Fibroblast of lung (primary cell): Measurements from ENCODE around the gene ACCS. TPM values are rescaled to one million over a fixed set of nuclear protein-coding genes. Genes with fewer than 3 reads are reported as not detected.

Experiments used
- DNase-seq, 2 donors: peaks; one replicate each; pipeline versions ENCODE4 v3.0.0 to v3.0.0-alpha.2; 2010; ENCODE audit warnings: low read depth in 2 of 2
- H2AFZ ChIP-seq: 2 replicates; pipeline ENCODE4 v1.5.1; 2012; ENCODE audit warnings: low read length, control low read depth, inconsistent platforms
- H3K27ac ChIP-seq: 2 replicates; pipeline ENCODE4 v1.5.1; 2011; ENCODE audit warnings: low read length, control low read depth; ENCODE audit not compliant: insufficient read depth
- H3K27me3 ChIP-seq: 2 replicates; pipeline ENCODE4 v1.5.1; 2011; ENCODE audit warnings: mild to moderate bottlenecking, low read length; ENCODE audit not compliant: control insufficient read depth, insufficient read depth
- H3K36me3 ChIP-seq: 2 replicates; pipeline ENCODE4 v1.5.1; 2011; ENCODE audit warnings: low read length; ENCODE audit not compliant: control insufficient read depth, insufficient read depth
- H3K4me1 ChIP-seq: 2 replicates; pipeline ENCODE4 v1.5.1; 2011; ENCODE audit warnings: low read length; ENCODE audit not compliant: control insufficient read depth, insufficient read depth; ENCODE audit errors: extremely low read depth
- H3K4me2 ChIP-seq: 2 replicates; pipeline ENCODE4 v1.5.1; 2011; ENCODE audit warnings: low read length, control low read depth; ENCODE audit not compliant: insufficient read depth; ENCODE audit errors: extremely low read depth
- H3K4me3 ChIP-seq, 4 experiments: fragments of 200-600 bp in 1 of 4; sonication (generic) in 1 of 4; replicated peaks in 1 of 4; 2 replicates each; pipeline ENCODE4 v1.5.1; 2011 to 2016; ENCODE audit warnings: low read length in 4 of 4, low read depth in 3 of 4, mild to moderate bottlenecking in 3 of 4, control low read depth in 2 of 4, inconsistent platforms in 1 of 4, mixed read lengths in 1 of 4; ENCODE audit not compliant: insufficient read depth in 1 of 4; ENCODE audit errors: control extremely low read depth in 1 of 4
- H3K79me2 ChIP-seq: 2 replicates; pipeline ENCODE4 v1.5.1; 2012; ENCODE audit warnings: mild to moderate bottlenecking, low read length, inconsistent platforms; ENCODE audit not compliant: control insufficient read depth, insufficient read depth
- H3K9ac ChIP-seq: 2 replicates; pipeline ENCODE4 v1.5.1; 2011; ENCODE audit warnings: mild to moderate bottlenecking, low read length, control low read depth; ENCODE audit not compliant: insufficient read depth
- H3K9me3 ChIP-seq: 2 replicates; pipeline ENCODE4 v1.5.1; 2012; ENCODE audit warnings: low read depth, low read length; ENCODE audit not compliant: control insufficient read depth, insufficient read depth
- H4K20me1 ChIP-seq: 2 replicates; pipeline ENCODE4 v1.5.1; 2011; ENCODE audit warnings: low read length; ENCODE audit not compliant: control insufficient read depth, insufficient read depth; ENCODE audit errors: extremely low read depth
- CTCF ChIP-seq, 2 donors: IDR thresholded peaks in 1 of 2; conservative IDR thresholded peaks in 1 of 2; 1 replicate in 1 of 2; 2 replicates in 1 of 2; pipeline ENCODE4 v1.5.1; 2011 to 2012; ENCODE audit warnings: low read length in 2 of 2, control low read depth in 1 of 2, inconsistent platforms in 1 of 2, low read depth in 1 of 2, mild to moderate bottlenecking in 1 of 2
- EZH2 ChIP-seq: IDR thresholded peaks from 2 replicates; pipeline ENCODE4 v1.5.1; 2012; ENCODE audit warnings: low read length, control low read depth, mild to moderate bottlenecking; ENCODE audit errors: missing control alignments
- polyA plus RNA-seq, 2 donors: library from polyadenylated mRNA; depleted of rRNA in 1 of 2; stranded (reverse) in 1 of 2; unstranded in 1 of 2; fragments of >200 nt; gene quantifications; 2 replicates each; pipeline ENCODE4 v1.2.1, GENCODE V29; 2011 to 2012; ENCODE audit warnings: missing spikeins in 1 of 2
- total RNA-seq: library from RNA; depleted of rRNA; stranded (reverse); fragments of >200 nt; gene quantifications from 2 replicates; pipeline ENCODE4 v1.2.1, GENCODE V29; 2014

ACCS gene
- total and polyA plus RNA-seq, 2 donors (not counting 1 experiment from before 2014, with no cell fraction given) = 13.7 to 14.2 TPM

- Histone ChIP-seq H3K27me3 (peaks cover 4% of the 10 kb centered on the region), H2AFZ (no peak overlapping the region), H3K27ac (no peak overlapping the region), H3K9ac (no peak overlapping the region), H3K36me3 (no peaks in the 10 kb centered on the region), H3K4me1 (no peaks in the 10 kb centered on the region), H4K20me1 (no peaks in the 10 kb centered on the region), H3K4me3 (no peak overlapping the region), H3K79me2 (no peaks in the 10 kb centered on the region), H3K9me3 (no peaks in the 10 kb centered on the region), H3K4me2 (no peak overlapping the region)
- TF ChIP-seq CTCF (conservative IDR thresholded peaks at IDR 0.05 in 1 of 2, IDR thresholded peaks at IDR 0.05 in 1 of 2; ENCODE audit: low read depth in 1 of 2, low read length in 2 of 2) (no peak), EZH2 (no peak)
- DNase-seq = no peak
Observed at GRCh38 chr11:44046182-44046581, 19.9 kb upstream of the ACCS start.

DNA sequence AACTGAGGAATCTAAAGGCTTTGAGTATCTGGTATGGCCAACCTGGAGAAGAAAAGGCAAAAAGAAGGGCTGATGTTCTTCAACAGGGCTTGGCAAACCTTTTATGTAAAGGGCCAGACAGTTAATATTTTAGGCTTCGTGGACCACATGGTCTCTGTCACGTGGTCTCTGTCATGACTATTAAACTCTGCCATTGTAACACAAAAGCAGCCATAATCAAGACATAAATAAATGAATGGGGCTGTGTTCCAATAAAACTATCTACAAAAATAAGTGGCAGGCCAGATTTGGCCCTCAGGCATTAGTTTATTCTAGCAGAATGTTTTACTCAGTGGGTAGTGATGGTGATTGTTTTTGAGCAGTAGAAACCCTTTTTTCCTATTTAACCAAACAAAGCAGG lies 18.8 kb upstream of the ACCS start:
- no peak overlapping the region for H2AFZ ChIP-seq
- DNase-seq = no peak
- no peak overlapping the region for H3K27ac ChIP-seq
- H3K4me2 ChIP-seq = no peak overlapping the region
- no peaks in the 10 kb centered on the region for H4K20me1 ChIP-seq
- TF ChIP-seq CTCF (conservative IDR thresholded peaks at IDR 0.05 in 1 of 2, IDR thresholded peaks at IDR 0.05 in 1 of 2; ENCODE audit: low read depth in 1 of 2, low read length in 2 of 2) = no peak
- TF ChIP-seq EZH2 = no peak
- peaks cover 6% of the 10 kb centered on the region for H3K27me3 ChIP-seq
- H3K36me3 ChIP-seq = no peaks in the 10 kb centered on the region
- no peak overlapping the region for H3K9ac ChIP-seq
- no peaks in the 10 kb centered on the region for H3K9me3 ChIP-seq
- H3K4me3 ChIP-seq = no peak overlapping the region
- H3K79me2 ChIP-seq = no peaks in the 10 kb centered on the region
- no peaks in the 10 kb centered on the region for H3K4me1 ChIP-seq

- no peak within 1 kb of the TSS for H3K9ac ChIP-seq
- no peaks in the 10 kb centered on the region for H3K4me1 ChIP-seq
- H3K36me3 ChIP-seq = no peaks in the 10 kb centered on the region
- no peaks in the 10 kb centered on the region for H3K9me3 ChIP-seq
- H3K79me2 ChIP-seq = no peaks in the 10 kb centered on the region
- no peaks in the 10 kb centered on the region for H4K20me1 ChIP-seq
- no peak within 1 kb of the TSS for H3K27ac ChIP-seq
- TF ChIP-seq CTCF (conservative IDR thresholded peaks at IDR 0.05 in 1 of 2, IDR thresholded peaks at IDR 0.05 in 1 of 2; ENCODE audit: low read depth in 1 of 2, low read length in 2 of 2) (no peak), EZH2 (no peak)
- no peak for DNase-seq
- H3K4me2 ChIP-seq = no peak within 1 kb of the TSS
- no peak within 1 kb of the TSS for H2AFZ ChIP-seq
- H3K4me3 ChIP-seq = no peak within 1 kb of the TSS
- peaks cover 6% of the 10 kb centered on the region for H3K27me3 ChIP-seq
Observed at GRCh38 chr11:44047931-44048431, 18.1 kb upstream of the ACCS start, which contains the start of gene ACCSL. Gene ACCSL (plus strand): TSS chr11:44047981. CDS start chr11:44048037, 56 bp downstream.
